Epidermal melanocyte (primary cell): ENCODE results near the gene SERPINC1.
"Not testable (repeated sequence)": the region's sequence is repeated elsewhere in the genome, so short reads cannot be mapped to it uniquely, and the experiment has no call there.

ENCODE experiments used
- DNase-seq: peaks from one replicate; pipeline ENCODE4 v3.0.0; 2011; ENCODE audit warnings: low spot score; ENCODE audit not compliant: insufficient read length

SERPINC1 gene

DNA sequence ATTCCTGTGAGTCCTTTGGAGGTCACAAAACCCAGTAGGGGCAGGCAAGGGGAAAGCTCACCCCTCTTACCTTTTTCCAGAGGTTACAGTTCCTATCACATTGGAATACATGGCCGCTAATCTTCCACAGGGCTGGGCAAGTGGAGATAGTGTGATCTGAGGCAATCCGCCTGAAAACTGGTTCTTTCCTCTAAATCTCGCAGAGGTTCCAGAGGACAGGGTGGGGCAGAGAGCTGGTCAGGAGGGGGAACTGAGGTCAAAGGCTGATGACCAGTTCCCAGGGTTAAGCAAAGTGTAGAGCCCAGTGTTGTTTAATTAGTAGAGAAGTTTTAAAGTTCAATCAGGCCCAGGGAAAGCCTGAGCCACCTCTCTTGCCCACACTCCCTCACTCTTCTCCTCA lies at the start of gene SERPINC1:
Gene SERPINC1 (minus strand): TSS at position 179 of the 400 bp plus-strand sequence. CDS start 68 bp downstream, at position 111.
- no peak for DNase-seq

DNA sequence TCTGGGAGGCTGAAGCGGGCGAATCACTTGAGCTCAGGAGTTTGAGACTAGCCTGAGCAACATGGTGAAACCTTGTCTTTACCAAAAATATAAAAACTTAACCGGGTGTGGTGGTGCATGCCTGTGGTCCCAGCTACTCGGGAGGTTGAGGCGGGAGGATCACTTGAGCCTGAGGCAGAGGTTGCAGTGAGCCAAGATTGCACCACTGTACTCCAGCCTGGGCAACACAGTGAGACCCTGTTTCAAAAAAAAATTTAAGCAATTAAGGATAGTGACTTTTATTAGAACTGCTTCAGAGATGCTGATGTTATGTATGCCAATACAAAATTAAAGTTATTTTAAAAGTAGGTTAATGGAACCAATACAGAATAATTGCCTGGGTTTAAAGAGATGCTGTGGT lies 48.8 kb upstream of the SERPINC1 start:
- not testable (repeated sequence) for DNase-seq

DNA sequence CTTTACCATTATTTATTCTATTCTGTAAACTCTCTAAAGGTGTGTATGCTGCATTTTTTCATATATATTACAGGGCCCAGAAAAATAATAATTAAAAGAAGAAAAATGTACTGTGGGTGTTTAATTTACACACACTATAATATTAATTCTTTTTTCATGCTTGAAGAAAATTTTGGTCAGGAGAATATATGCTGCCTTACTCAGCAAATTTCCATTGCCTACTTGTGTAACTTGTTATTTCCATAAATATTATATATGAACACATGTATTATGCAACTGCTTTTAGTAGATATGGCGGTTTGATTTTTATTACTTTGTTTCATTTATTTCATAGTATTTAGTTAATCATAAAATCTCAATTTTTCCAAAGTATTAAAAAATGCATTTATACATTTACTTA lies 46.4 kb upstream of the SERPINC1 start:
- no peak for DNase-seq

DNA sequence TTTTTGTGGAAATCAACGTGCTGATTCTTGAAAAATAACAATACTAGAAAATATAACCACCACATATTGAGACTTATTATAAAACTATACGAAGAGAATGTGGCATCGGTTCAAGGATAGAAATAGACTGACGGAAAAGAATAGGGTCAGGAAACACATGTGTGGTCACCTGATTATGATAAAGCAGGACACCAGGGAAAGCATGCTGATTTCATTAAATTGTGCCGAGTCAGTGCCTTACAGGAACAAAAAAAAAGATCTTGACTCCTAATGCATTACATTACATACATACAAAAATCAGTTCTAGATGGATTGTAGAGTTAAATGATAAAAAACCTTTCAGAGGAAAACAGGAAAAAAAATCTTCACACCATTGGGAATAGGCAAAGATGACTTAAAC lies 43.5 kb upstream of the SERPINC1 start:
- no peak for DNase-seq

DNA sequence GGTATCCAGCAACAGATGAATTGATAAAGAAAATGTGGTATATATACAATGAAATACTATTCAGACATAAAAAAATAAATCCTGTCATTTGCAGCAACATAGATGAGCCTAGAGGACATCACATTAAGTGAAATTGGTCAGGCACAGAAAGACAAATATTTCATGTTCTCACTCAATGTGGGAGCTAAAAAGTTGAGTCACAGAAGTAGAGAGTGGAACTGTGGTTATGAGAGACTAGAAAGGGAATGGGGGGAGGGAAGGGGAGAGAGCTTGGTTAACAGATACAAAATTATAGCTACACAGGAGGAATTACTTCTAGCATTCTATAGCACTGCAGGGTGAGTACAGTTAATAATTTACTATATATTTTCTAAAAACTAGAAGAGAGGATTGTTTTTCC lies 37.1 kb upstream of the SERPINC1 start:
- no peak for DNase-seq

DNA sequence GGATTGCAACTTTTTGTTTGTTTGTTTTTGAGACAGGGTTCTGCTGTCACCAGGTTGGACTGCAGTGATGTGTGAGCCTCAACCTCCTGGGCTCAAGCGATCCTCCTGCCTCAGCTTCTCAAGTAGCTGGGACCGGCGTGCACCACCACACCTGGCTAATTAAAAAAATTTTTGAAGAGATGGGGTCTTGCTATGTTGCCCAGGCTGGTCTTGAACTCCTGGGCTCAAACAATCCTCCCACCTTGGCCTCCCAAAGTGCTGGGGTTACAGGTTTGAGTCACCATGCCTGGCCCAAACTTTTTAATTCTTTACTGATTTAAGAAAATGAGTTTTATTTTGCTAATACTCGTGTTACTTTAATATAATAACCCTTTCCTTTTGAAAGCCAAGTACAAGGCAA lies 31.5 kb upstream of the SERPINC1 start:
- no peak for DNase-seq

DNA sequence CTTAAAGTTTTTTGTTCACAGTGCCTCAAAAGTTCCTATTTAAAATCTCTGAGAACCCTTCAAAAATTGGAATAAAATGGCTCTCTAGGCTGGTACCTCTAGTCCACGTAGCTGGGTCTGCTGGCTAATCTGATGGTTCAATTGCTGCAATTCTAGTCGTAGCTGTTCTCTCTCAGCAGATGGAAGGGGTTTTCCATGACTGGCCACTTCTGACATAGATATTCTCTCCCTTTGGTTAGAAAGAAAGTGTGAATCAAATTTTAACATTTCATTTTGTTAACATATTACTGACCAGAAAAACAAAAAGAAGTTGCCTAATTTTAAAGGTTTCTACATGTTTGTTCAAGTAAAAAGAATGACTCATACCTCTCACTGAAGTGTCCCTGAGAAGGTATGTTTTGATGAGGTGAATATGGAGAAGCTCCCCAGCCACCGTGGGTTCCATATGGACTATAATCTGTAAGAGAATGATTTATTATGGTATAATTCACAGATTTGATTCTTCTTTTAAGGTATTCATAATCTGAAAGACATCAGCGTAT lies 29.3 kb upstream of the SERPINC1 start:
- DNase-seq: no peak

DNA sequence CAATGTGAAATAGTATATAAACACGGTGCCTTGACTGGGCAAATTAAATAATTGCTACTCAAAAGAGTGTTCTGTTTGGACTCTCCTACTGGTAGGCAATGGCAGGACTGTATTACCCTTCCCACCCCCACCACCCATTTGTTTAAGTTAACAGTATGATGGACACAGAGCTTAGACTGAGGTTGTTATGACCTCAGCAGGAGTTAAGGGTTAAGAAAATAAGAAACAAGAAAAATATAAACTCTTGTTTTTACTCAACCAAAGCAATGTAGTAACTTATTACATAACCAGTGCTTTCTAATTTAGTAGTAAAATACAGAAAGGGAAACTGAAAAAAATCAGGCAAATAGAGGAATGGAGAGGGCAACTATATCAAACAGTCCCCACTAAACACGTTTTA lies 19.9 kb upstream of the SERPINC1 start:
- no peak for DNase-seq

DNA sequence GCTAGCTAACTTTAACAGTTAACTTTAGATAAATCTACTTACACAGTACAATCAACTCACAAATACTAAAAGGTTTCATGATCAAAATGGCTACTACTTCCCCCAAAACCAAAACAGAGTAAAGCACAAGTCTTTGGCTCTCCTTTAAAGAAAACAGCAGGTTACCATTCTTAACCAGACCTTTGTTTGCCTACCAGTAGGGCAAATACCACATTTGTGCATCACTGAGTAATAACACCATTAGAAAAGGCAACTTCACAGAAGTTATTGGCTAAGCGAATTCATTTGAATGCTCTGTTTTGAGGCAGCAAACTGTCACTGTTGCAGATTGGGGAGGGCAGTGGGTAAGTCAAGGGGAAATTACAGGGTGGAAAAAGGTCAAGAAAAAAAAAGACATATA lies 17.3 kb upstream of the SERPINC1 start:
- no peak for DNase-seq

DNA sequence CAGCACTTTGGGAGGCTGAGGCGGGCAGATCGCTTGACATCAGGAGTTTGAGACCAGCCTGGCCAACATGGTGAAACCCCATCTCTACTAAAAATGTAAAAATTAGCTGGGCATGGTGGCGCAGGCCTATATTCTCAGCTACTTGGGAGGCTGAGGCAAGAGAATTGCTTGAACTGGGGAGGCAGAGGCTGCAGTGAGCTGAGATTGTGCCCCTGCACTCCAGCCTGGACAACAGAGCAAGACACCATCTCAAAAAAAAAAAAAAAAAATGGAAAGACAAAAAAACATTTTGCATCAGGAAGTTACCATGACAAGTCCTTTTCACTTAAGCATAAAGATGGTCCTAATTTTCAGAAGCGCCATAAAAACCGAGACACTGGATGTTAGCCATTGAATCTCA lies 13.4 kb upstream of the SERPINC1 start:
- not testable (repeated sequence) for DNase-seq

DNA sequence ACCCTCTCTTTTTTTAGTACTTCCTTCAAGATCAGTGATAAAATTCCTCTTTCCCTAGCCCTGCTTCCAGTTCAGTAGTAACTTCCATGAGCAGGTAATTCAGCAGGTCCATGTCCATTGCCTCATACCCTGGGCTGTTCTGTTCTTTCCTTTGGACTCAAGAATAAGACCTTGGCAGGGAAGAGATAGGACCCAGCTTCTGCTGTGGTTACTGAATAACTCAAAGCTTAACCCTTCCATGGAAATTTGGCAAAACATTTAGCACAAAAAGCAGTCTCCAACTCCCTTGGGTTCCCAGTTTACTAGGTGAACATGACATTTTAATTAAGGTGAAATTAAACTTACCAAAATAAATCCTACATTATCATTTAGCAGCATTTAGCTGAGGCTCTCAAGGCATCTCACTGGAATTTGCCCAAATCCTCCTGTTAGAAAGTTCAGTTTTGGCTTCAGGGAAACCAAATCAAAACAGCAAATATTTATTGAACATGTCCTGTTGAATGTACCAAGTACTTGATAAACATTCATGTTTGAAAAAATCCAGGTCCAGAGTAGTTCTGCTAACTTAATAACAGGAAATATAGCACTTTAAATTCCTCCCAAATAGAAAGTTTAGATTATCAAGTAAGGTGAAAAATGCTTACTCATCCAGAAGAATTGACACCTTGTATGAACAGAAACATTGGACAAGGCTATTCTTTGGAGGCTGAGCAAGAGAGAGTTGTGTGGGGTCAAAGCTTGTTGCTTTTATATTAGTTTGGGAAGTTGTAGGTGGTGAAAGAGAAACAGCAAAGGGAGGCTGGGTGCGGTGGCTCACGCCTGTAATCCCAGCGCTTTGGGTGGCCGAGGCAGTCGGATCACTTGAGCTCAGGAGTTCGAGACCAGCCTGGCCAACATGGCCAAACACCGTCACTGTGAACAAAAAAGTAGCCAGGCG lies 8.4 kb upstream of the SERPINC1 start:
- no peak for DNase-seq

DNA sequence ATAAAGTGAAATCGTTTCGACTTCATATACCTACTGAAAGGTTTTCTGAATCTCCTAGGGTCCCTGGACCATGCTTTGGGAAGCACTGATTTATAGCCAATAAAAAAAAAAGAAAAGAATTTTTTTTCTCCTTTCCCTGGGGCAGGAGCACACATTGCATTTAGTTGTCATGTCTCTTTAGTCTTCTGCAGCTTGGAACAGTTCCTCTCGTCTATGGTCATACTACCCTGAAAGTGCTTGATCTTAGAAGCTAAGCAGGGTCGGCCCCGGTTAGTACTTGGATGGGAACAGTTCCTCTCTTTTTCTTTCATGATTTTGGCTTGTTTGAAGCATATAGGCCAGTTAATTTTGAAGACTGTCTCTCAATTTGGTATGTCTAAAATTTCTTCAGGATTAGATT lies 3.7 kb upstream of the SERPINC1 start:
- DNase-seq: no peak

DNA sequence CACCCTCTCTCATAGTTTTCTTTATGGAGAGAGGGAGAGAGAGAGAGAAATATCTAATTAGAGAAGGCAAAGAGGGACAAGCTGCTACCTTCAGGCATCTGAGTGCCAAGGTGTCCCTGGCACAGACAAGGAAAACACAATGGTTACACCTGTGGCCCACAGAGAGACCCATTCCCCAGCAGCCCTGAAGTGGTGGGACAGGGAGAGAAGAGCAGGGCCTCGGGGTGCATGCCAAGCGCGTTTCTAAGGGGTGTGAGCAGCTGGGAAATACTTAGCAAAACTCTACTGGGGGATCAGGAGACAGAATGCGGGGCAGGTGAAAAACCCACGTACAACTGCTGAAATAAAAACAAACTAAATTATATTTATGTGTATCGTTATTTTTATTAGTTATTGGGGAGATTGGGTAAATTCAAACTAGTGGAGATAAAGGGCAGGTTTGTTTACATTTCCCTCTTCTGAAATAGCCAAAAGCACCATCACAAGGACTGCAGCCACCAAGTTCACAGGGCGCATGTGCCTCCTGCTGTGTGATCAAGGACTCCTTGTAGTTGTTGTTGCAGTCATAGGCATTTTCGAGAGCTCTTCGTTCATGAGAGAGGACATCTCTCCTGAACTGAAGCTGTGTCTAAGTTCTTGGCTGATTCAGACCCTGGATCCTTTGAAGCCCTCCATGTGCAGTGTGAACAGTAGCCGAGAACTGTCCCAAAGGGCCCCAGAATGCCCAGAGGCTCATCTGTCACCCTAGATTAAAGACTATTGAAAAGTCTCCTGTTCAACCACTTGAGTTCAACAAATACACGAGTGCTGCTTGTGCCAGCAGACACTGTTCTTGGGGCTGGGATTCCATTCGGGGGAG lies 737 bp upstream of the SERPINC1 start:
- DNase-seq: no peak

DNA sequence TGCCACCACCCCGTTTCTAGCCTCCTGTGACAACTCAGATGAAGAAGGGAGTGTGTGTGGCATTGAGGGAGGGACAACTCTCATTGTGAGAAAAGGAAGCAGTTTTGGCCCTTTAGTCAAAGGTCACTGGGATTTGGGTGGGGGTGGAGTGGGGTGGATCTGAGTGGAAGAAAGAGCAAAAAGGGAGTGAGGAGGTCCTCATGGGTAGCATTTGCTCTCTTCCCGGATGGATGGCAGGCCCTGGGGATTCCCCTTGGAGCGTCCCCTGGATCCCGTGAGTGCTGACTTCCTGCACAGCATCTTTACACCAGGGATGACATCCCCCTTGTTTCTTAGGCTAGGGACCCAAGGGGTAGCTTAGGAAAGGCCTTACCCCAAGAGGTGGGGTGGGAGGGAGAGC lies 460 bp downstream of the SERPINC1 start:
- no peak for DNase-seq

DNA sequence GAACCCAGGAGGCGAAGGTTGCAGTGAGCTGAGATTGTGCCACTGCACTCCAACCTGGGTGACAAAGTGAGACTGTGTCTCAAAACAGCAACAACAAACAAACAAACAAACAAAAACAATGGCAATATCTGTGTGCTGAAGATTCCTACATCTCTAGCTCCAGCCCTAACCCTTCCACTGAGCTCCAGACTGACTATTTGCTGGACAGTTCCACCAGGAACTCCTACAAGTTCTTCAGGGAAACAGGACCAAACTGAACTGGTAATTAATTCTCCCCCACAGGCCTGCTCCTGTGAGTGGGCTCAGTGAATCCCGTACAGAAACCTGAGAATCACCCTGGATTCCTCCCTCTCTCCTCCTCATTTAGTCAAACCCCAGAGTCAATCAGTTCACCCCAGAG lies 1.5 kb downstream of the SERPINC1 start:
- DNase-seq: no peak

DNA sequence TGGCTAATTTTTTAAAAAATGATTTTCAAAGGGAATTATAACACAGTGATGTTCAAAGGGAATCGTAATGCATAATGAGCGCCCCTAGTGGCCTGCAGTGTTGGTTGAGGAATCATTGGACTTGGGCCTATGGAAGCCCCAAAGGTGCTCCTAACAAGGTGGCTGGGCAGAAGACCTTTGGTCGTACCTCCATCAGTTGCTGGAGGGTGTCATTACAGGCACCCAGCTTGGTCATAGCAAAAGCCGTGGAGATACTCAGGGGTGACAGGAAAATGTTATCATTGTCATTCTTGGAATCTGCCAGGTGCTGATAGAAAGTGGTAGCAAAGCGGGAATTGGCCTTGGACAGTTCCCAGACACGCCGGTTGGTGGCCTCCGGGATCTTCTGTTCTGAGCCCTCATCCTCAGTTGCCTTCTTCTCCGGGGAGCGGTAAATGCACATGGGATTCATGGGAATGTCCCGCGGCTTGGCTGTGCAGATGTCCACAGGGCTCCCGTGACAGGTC lies 2.7 kb downstream of the SERPINC1 start:
- no peak for DNase-seq

DNA sequence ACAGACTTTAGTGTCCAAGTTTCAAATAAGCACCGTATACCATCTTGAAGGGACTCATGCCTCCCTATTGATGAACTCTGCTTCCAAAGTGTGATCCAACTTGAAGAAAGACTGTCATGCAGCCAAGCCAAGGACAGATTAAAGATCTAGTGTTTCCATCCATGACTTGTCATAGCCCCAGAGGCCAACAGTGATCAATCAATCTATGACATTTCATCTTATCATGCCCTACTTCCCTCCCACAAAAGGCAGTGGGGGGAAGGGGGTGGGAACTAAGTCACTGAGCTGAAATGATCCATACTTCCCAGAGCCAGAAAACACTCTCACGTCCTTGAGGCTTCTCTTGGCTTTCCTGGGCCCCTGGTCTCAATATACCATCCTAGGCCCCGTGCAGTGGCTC lies 4.0 kb downstream of the SERPINC1 start:
- DNase-seq: no peak

DNA sequence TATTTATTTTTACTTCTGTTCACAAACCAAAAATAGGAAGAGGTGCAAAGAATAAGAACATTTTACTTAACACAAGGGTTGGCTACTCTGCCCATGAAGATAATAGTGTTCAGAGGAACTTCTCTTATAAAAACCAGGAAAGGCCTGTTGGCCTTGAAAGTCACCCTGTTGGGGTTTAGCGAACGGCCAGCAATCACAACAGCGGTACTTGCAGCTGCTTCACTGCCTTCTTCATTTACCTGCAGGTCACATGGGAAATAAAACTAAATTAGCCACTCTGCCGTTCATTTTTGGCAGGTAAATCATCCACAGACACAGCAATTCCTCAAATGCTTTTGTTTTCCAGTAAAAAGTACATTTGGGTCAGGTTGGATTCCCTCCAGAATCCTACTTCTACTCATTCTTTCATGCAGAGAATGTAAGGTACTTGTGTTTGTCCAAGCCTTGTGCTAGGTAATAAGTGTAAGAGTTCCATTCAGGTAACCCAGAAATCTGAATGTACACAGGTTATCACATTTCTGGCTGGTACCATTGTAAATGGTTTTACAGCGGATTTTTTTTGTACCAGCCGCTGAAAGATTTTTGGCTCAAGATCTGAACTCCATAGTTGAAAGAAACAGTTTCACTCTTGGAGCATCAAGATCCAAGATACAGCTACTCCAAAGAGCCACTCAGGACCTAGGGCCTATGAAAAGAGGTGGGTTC lies 13.1 kb downstream of the SERPINC1 start:
- DNase-seq: no peak

DNA sequence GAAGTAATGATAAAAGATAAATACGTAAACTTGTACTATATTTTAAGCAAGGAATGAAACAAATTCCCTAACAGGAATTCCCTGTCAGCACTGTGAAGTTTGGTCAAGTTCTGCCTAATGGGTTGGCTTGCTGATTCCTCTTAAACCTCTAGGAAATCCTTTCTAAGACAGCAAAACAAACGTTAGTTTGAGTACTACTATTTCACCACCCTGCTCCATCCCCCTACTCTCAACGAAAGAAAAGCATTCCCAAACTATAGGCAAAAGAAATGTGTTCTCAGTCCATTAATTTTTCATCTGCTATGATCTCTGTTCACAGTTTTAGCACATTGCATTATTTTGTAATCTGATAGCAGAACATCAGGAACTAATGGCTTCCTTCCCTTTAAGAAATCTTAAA lies 16.1 kb downstream of the SERPINC1 start:
- no peak for DNase-seq

DNA sequence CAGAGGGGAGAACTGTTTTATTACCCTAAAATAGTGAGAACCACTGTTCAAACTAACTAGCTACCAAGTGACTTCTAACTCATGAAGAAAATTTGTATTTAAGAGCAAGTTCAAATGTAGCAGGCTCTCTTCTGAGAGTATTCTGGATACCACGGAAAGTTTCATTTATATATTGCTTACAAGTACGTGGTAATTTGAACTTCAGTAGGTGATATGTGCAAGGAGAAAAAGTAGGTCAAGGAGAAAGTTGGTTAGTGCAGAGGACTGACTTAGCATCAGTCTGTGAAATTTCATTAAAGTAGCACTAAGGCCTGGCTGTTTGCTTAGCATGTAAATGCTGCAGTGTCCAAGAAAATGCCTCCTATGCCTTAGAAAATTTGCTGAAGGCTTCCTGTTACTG lies 16.7 kb downstream of the SERPINC1 start:
- no peak for DNase-seq

DNA sequence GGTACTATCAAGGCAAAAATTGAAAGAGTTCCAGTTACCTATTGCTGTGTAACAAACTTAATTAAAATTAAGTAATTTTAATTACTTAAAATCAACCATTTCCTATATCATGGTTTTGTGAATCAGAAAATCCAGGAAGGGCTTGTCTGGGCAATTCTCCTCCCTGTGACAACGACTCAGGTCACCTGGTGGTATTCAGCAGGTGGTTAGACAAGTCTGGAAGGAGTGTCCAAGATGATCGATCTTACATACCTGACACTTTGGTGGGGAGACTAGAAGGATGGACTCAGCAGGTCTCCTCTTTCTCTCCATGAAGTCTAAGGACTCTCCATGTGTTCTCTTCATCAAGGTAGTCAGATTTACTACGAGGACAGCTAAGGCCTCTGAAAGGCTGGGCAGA lies 22.9 kb downstream of the SERPINC1 start:
- no peak for DNase-seq
